Measurements from ENCODE around the gene NEUROG2. TPM values are rescaled to one million over a fixed set of nuclear protein-coding genes. Genes with fewer than 3 reads are reported as not detected.

Gene NEUROG2
- total RNA-seq, 1 donor from 2014 or later, result not detected

- no peaks in the 10 kb centered on the region for H3K27me3 ChIP-seq (ENCODE audit: insufficient read depth, low read length)
- TF ChIP-seq CTCF (IDR thresholded peaks at IDR 0.05; ENCODE audit: insufficient read depth, low read depth, low read length), result no peak
- no peak for TF ChIP-seq EZH2 (IDR thresholded peaks at IDR 0.05; ENCODE audit: insufficient read depth, low read length)
- Mint-ChIP-seq H3K27me3 (ENCODE audit: low read depth, unreplicated experiment) (no peaks in the 10 kb centered on the region), H3K4me3 (ENCODE audit: unreplicated experiment) (no peak overlapping the region), H3K9me3 (ENCODE audit: unreplicated experiment) (no peaks in the 10 kb centered on the region), H3K36me3 (ENCODE audit: low read depth, unreplicated experiment) (no peaks in the 10 kb centered on the region), H3K4me1 (ENCODE audit: low read depth, unreplicated experiment) (no peaks in the 10 kb centered on the region), H3K27ac (ENCODE audit: unreplicated experiment) (no peak overlapping the region)
- H3K4me1 ChIP-seq (ENCODE audit: insufficient read depth, low read length), result no peaks in the 10 kb centered on the region
- H4K20me1 ChIP-seq (ENCODE audit: insufficient read depth, low read length), result no peaks in the 10 kb centered on the region
- H3K4me3 ChIP-seq (ENCODE audit: insufficient read depth, low read depth, low read length), result no peak overlapping the region
- H3K9ac ChIP-seq (ENCODE audit: low read length), result no peak overlapping the region
- H3K4me2 ChIP-seq (ENCODE audit: low read length), result no peak overlapping the region
- no peak for FAIRE-seq
- DNase-seq (ENCODE audit: low read depth), result no peak
- H3K36me3 ChIP-seq (ENCODE audit: insufficient read depth, low read length), result no peaks in the 10 kb centered on the region
- no peaks in the 10 kb centered on the region for H3K79me2 ChIP-seq (ENCODE audit: insufficient read depth, low read length)
- no peaks in the 10 kb centered on the region for H3K9me3 ChIP-seq (ENCODE audit: insufficient read depth, low read depth, low read length)
- H2AFZ ChIP-seq (ENCODE audit: low read depth, low read length), result no peak overlapping the region
- no peak overlapping the region for H3K27ac ChIP-seq (ENCODE audit: low read depth, low read length)
Observed at GRCh38 chr4:112563431-112564200, 47.6 kb upstream of the NEUROG2 start.

GRCh38 chr4:112562254-112562879 is 46.4 kb upstream of the NEUROG2 start:
- no peaks in the 10 kb centered on the region for H3K79me2 ChIP-seq (ENCODE audit: insufficient read depth, low read length)
- no peak overlapping the region for H3K4me2 ChIP-seq (ENCODE audit: low read length)
- no peaks in the 10 kb centered on the region for H3K27me3 Mint-ChIP-seq (ENCODE audit: low read depth, unreplicated experiment)
- H3K4me1 ChIP-seq (ENCODE audit: insufficient read depth, low read length), result no peaks in the 10 kb centered on the region
- H4K20me1 ChIP-seq (ENCODE audit: insufficient read depth, low read length), result no peaks in the 10 kb centered on the region
- H3K4me3 Mint-ChIP-seq (ENCODE audit: unreplicated experiment), result no peak overlapping the region
- no peaks in the 10 kb centered on the region for H3K4me1 Mint-ChIP-seq (ENCODE audit: low read depth, unreplicated experiment)
- no peaks in the 10 kb centered on the region for H3K36me3 ChIP-seq (ENCODE audit: insufficient read depth, low read length)
- no peak overlapping the region for H3K4me3 ChIP-seq (ENCODE audit: insufficient read depth, low read depth, low read length)
- no peak overlapping the region for H3K27ac ChIP-seq (ENCODE audit: low read depth, low read length)
- H3K9me3 Mint-ChIP-seq (ENCODE audit: unreplicated experiment), result no peaks in the 10 kb centered on the region
- no peak for TF ChIP-seq EZH2 (IDR thresholded peaks at IDR 0.05; ENCODE audit: insufficient read depth, low read length)
- no peak for TF ChIP-seq CTCF (IDR thresholded peaks at IDR 0.05; ENCODE audit: insufficient read depth, low read depth, low read length)
- no peaks in the 10 kb centered on the region for H3K36me3 Mint-ChIP-seq (ENCODE audit: low read depth, unreplicated experiment)
- no peaks in the 10 kb centered on the region for H3K27me3 ChIP-seq (ENCODE audit: insufficient read depth, low read length)
- no peak overlapping the region for H3K9ac ChIP-seq (ENCODE audit: low read length)
- no peak for DNase-seq (ENCODE audit: low read depth)
- no peak overlapping the region for H2AFZ ChIP-seq (ENCODE audit: low read depth, low read length)
- FAIRE-seq, result no peak
- H3K27ac Mint-ChIP-seq (ENCODE audit: unreplicated experiment), result no peak overlapping the region
- H3K9me3 ChIP-seq (ENCODE audit: insufficient read depth, low read depth, low read length), result no peaks in the 10 kb centered on the region

- no peak overlapping the region for H3K27ac Mint-ChIP-seq (ENCODE audit: unreplicated experiment)
- no peaks in the 10 kb centered on the region for H3K4me1 Mint-ChIP-seq (ENCODE audit: low read depth, unreplicated experiment)
- Histone ChIP-seq H3K9ac (ENCODE audit: low read length) (no peak overlapping the region), H3K4me2 (ENCODE audit: low read length) (no peak overlapping the region), H3K4me1 (ENCODE audit: insufficient read depth, low read length) (no peaks in the 10 kb centered on the region), H3K79me2 (ENCODE audit: insufficient read depth, low read length) (no peaks in the 10 kb centered on the region), H4K20me1 (ENCODE audit: insufficient read depth, low read length) (no peaks in the 10 kb centered on the region), H3K9me3 (ENCODE audit: insufficient read depth, low read depth, low read length) (no peaks in the 10 kb centered on the region), H3K4me3 (ENCODE audit: insufficient read depth, low read depth, low read length) (no peak overlapping the region), H2AFZ (ENCODE audit: low read depth, low read length) (no peak overlapping the region), H3K27ac (ENCODE audit: low read depth, low read length) (no peak overlapping the region), H3K36me3 (ENCODE audit: insufficient read depth, low read length) (no peaks in the 10 kb centered on the region), H3K27me3 (ENCODE audit: insufficient read depth, low read length) (no peaks in the 10 kb centered on the region)
- no peaks in the 10 kb centered on the region for H3K36me3 Mint-ChIP-seq (ENCODE audit: low read depth, unreplicated experiment)
- DNase-seq (ENCODE audit: low read depth) (no peak), FAIRE-seq (peak; percentile 67)
- H3K4me3 Mint-ChIP-seq (ENCODE audit: unreplicated experiment), result no peak overlapping the region
- H3K27me3 Mint-ChIP-seq (ENCODE audit: low read depth, unreplicated experiment), result no peaks in the 10 kb centered on the region
- TF ChIP-seq CTCF (IDR thresholded peaks at IDR 0.05; ENCODE audit: insufficient read depth, low read depth, low read length), result no peak
- no peak for TF ChIP-seq EZH2 (IDR thresholded peaks at IDR 0.05; ENCODE audit: insufficient read depth, low read length)
- H3K9me3 Mint-ChIP-seq (ENCODE audit: unreplicated experiment), result no peaks in the 10 kb centered on the region
Observed at GRCh38 chr4:112560084-112560483, 44.1 kb upstream of the NEUROG2 start.
